Stimulated activated CD4-positive, alpha-beta T cell treated with anti-CD3 and anti-CD28 coated beads, Interleukin-12 subunit alpha, Interleukin-12 subunit beta, amount 100 ng/mL, for 24 hours (primary cell): Measurements from ENCODE around the gene ATRN.
"Not testable (repeated sequence)": the region's sequence is repeated elsewhere in the genome, so short reads cannot be mapped to it uniquely, and the experiment has no call there.

ENCODE experiments used
- DNase-seq, 2 experiments: peaks; one replicate each; pipeline ENCODE4 v3.0.0-alpha.2; 2020; ENCODE audit warnings: low read depth in 2 of 2

ATRN gene

DNA sequence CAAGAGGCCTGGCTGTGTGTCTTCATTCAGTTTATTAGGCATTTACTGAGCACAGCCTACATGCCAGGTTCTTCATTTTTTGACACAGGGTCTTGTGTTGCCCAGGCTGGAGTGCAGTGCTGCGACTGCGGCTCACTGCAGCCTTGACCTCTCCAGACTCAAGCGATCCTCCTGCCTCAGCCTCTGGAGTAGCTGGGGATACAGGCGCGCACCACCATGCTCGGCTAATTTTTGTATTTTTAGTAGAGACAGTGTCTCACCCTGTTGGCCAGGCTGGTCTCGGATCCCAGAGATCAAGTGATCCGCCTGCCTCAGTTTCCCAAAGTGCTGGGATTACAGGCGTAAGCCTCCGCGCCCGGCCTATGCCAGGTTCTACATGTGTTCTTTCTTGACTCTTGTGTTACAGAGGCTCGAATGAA lies 601 bp upstream of the ATRN start:
- no peak for DNase-seq

- no peak for DNase-seq
These were observed 691 bp downstream of the ATRN start for GRCh38 chr20:3471397-3472021.

DNA sequence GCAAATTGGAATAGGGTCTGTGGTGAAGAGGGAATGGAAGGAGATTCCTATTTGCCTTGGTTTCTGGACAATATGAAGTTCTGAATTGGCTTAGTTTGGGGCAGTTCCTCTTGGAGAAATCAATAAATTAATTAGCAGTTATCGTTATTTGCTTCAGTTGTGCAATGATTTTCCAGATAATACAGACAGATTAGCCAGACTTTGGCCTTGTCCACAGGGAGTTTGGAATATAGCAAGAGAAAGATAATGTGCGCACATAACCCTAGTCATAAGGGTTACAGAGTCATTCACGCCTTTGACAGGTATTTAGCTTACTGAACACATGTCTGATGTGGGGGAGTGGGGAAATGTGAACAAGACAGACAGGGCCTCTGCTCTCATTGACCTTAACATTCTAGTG lies 1.3 kb downstream of the ATRN start:
- no peak for DNase-seq

DNA sequence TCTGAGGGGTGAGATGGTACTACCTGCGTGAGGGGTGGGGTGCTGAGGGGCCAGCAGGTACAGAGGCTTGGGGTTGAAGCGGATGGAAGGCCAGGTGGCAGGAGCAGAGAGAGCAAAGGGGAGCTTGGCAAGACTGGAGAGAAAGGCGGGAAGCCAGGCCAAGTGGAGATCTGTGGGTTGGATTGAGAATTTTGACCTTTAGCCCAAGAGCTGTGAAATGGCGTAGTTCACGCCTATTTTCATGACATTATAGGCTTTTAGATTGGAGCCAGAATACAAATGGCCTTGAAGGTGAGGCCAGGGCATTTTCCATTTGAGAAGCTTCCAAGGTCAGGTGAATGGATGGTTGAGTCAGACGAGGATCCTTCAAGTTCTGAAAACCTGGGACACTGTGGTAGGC lies 2.5 kb downstream of the ATRN start:
- DNase-seq = no peak

GRCh38 chr20:3473944-3474343 lies 3.1 kb downstream of the ATRN start:
- no peak for DNase-seq

- DNase-seq = not testable (repeated sequence)
These were observed 6.4 kb downstream of the ATRN start for GRCh38 chr20:3477003-3477860.

GRCh38 chr20:3477861-3478544 lies 7.2 kb downstream of the ATRN start:
- DNase-seq = no peak

DNA sequence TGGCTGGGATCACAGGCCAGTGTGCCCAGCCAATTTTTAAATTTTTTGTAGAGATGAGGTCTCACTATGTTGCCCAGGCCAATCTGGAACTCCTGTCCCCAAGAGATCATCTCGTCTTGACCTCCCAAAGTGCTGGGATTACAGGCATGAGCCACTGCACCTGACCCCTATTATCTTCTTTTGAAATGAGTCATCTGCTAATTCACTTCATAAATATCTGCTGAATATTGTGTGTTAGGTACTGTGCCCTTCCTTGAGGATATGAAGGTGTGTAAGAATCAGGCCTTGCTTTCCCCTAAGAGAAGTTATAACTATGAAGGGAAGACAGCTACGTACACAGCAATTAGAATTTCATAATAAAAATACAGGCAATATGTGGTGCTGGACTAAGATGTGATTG lies 8.2 kb downstream of the ATRN start:
- DNase-seq = no peak

DNA sequence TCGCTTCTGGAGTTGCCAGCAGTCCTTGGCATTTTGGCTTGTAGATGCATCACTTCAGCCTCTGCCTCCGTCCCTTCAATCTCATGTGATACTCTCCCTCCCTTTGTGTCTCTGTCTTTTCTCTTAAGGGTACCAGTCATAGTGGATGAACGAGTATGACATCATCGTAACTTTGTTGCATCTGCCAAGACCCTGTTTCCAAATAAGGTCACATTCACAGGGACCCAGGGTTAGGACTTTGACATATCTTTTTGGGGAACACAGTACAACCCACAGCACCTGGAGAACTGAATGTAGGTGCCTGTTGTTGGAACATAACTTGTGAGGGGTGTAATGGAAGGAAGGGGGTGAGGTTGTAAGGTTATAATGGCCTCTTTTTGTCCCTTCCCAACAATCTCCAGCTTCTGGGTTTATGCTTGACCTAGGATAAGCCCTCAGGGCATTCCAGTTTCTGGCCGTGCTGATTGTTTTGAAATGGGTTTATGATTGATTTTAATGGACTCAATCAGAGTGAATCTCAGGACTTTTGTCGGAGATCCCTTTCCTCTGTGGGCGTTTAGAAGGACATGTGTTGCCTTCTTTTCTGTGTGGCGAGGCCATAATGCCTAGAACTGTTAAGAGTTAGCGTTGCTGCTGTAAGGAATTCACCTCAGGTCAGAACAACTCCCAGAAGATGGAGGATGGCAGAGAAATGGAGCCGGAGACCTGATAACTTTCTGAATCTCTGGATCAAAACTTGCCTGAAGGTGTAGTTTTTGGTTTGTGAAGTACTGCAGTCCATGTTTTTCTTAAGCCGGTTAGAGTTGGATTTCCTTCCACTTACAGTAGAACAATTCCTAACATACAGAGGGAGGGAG lies 9.2 kb downstream of the ATRN start:
- no peak for DNase-seq

DNA sequence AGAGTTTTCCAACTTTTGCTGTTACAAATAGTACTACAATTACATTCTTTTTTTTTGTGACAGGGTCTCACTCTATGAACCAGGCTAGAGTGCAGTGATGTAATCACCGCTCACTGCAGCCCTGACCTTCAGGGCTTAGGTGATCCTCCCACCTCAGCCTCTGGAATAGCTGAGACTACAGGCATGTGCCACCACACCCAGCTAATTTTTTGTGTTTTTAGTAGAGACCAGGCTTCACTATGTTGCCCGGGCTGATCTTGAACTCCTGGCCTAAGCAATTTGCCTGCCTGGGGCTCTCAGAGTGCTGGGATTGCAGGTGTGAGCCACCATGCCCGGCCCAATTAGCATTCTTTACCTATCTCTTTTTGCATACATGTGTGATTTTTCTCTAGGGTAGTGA lies 12.5 kb downstream of the ATRN start:
- no peak for DNase-seq

DNA sequence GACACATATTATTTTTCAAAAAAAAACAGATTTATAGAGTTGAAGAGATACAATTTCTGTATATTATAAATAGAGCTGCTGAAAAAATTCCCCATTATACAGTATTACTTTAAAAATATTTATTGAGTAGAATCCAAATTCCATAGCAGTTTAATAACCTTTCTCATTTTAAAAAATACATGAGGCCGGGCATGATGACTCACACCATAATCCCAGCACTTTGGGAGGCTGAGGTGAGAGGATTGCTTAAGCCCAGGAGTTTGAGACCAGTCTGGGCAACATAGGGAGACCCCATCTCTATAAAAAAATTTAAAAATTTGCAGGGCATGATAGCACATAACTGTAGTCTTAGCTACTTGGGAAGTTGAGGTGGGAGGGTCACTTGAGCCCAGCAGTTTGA lies 13.0 kb downstream of the ATRN start:
- DNase-seq = no peak

GRCh38 chr20:3485913-3486312 lies 15.1 kb downstream of the ATRN start:
- no peak for DNase-seq

- no peak for DNase-seq
These were observed 16.0 kb downstream of the ATRN start for GRCh38 chr20:3486850-3487249.

DNA sequence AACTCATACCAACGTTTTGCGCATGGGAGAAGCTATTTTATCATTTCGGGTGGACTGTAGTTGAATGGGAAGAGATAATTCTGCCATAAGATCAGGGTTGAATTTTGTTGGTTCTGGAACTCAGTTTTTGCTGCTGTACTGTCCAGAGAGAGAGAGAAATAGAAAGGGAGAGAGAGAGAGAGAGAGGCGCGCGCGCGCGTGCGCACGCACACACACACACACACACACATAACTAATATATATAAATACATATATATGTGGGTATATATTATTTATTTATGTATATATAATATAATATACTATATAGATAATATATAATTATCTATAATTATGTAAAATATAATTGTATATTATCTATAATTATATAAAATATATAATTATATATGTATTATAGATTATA lies 21.9 kb downstream of the ATRN start:
- no peak for DNase-seq

DNA sequence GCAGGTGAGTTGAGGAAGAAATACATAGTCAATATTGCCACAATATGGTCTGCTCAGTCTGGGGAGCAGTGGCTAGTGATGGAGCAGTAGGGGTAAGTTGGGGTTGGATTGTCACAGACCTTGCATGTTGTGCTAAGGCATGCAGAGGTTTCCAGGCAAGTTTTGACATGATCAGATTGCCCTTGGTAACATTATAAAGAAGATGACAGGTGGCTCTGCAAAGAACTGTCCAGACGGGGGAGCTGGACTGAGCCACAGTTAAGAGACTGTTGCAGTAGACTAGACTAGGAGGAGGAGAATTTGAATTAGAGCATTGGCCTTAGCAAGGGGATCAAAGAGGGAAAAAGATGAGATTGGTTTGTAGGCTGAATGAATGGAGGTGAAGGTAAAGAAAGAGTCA lies 23.4 kb downstream of the ATRN start:
- DNase-seq = no peak

DNA sequence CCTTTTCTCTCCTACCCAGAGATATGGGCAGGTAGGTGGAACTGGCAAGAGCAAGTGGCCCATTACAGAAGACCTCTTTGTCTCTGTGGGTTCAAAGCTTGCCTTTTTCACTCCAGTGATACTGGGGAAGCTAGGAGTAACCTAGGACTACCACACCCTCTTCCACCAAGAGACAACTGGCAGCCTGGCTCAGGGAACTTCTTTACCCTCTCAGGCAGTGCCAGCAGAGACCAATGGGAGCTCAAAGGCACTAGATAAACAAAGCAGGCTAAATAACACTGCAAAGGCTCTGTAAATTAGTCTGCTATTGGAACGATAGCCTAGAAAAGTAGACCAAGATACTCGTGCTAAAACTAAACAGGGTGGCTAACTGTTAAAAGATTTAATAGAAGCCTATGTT lies 32.1 kb downstream of the ATRN start:
- DNase-seq = no peak

DNA sequence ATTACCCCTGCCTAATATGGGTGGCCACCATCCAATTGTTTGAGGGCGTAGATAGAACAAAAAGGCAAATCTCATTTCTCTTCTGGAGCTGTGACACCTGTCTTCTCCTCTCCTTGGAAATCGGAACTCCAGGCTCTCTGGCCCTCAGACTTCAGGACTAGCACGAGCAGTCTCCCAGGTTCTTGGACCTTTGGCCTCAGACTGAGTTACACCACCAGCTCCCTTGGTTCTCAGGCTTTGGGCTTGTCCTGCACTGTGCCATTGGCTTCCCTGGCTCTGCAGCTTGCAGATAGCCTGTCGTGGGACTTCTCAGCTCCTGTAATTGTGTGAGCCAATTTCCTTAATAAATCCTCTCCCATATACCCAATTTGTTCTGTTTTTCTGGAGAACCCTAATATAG lies 34.3 kb downstream of the ATRN start:
- DNase-seq = no peak

DNA sequence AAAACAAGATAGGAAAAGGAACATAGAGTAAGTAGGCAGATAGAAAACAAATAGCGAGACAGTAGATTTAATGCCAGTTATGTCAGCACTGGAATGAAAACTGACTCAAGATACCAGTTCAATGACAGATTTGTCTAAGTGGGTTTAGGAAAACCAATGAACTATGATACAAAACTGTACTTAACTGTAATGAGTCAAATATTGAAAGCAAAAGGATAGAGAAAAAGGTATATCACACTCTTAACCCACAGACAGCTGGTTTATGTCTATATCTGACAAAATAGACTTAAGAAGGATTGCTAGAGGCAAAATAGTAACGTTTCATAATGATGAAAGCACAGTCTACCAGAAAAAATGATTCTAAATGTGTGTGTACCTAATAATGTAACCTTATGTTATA lies 38.2 kb downstream of the ATRN start:
- DNase-seq = no peak

GRCh38 chr20:3510110-3510509 lies 39.3 kb downstream of the ATRN start:
- no peak for DNase-seq

- DNase-seq = not testable (repeated sequence)
These were observed 41.4 kb downstream of the ATRN start for GRCh38 chr20:3512239-3512638.

- DNase-seq = no peak
These were observed 43.3 kb downstream of the ATRN start for GRCh38 chr20:3514012-3514642.
